RWPE1 (cell line): ENCODE measurements around the gene GATA3.

Source experiments
- CTCF ChIA-PET: fragments of 350-600 bp; sonication (Branson Sonifier 250); formaldehyde crosslinking; extraction: SDS; loops from one replicate; lab custom pipeline; 2021; lab: Yijun Ruan, JAX
- POLR2A ChIA-PET: fragments of 400-600 bp; formaldehyde crosslinking; extraction: SDS; loops from one replicate; lab custom pipeline; 2020; ENCODE audit warnings: antibody characterized with exemption; ENCODE audit not compliant: low non-redundant PET; lab: Yijun Ruan, JAX
- DNase-seq: peaks from one replicate; pipeline ENCODE4 v3.0.0; 2012; ENCODE audit warnings: low spot score
- H3K27ac ChIP-seq: fragments of 450-650 bp; 2 replicates; pipeline ENCODE4 v1.5.1; 2017
- CTCF ChIP-seq: fragments of 450-650 bp; conservative IDR thresholded peaks from 2 replicates; pipeline ENCODE4 v1.5.1; 2017; ENCODE audit warnings: low read depth, mild to moderate bottlenecking

Gene GATA3

GRCh38 chr10:8041992-8042720, 12.3 kb upstream of the GATA3 start:
- ChIA-PET CTCF (interaction anchor here (0.6 kb wide), 1 partner anchor 1256 kb away, joined by 5 read pairs; no protein-coding TSS in a partner anchor), POLR2A (no interaction called here)
- DNase-seq: no peak
- TF ChIP-seq CTCF: no peak
- no peak overlapping the region for H3K27ac ChIP-seq

- TF ChIP-seq CTCF: no peak
- POLR2A ChIA-PET: no interaction called here
- DNase-seq: no peak
- CTCF ChIA-PET: no interaction called here
- H3K27ac ChIP-seq: no peak overlapping the region
Observed at GRCh38 chr10:8042721-8043568, 11.5 kb upstream of the GATA3 start.

GRCh38 chr10:8043569-8044306, 10.8 kb upstream of the GATA3 start:
- no peak for TF ChIP-seq CTCF
- no peak overlapping the region for H3K27ac ChIP-seq
- POLR2A ChIA-PET: no interaction called here
- CTCF ChIA-PET: no interaction called here
- no peak for DNase-seq

- DNase-seq: no peak
- no peak for TF ChIP-seq CTCF
- POLR2A ChIA-PET: no interaction called here
- no peak overlapping the region for H3K27ac ChIP-seq
- CTCF ChIA-PET: no interaction called here
Observed at GRCh38 chr10:8044331-8044907, 10.1 kb upstream of the GATA3 start.

- ChIA-PET POLR2A (no interaction called here), CTCF (no interaction called here)
- TF ChIP-seq CTCF: no peak
- DNase-seq: no peak
- no peak overlapping the region for H3K27ac ChIP-seq
Observed at GRCh38 chr10:8044908-8045725, 9.4 kb upstream of the GATA3 start.
